ENCODE measurements around the gene RCOR1.
"Not testable (repeated sequence)": the region's sequence is repeated elsewhere in the genome, so short reads cannot be mapped to it uniquely, and the experiment has no call there.

Gene RCOR1

GRCh38 chr14:102604183-102604582 is 11.7 kb downstream of the RCOR1 start:
- no peak overlapping the region for H3K4me3 ChIP-seq (ENCODE audit: low read depth, low read length)
- H3K4me1 ChIP-seq (ENCODE audit: control insufficient read depth, insufficient read depth, low read length): no peaks in the 10 kb centered on the region
- no peaks in the 10 kb centered on the region for H3K9me3 ChIP-seq (ENCODE audit: control insufficient read depth, insufficient read depth, low read length)
- H3K27me3 ChIP-seq (ENCODE audit: control insufficient read depth, insufficient read depth, low read length): no peaks in the 10 kb centered on the region
- no peaks in the 10 kb centered on the region for H3K36me3 ChIP-seq (ENCODE audit: control insufficient read depth, insufficient read depth, low read length)
- no peak overlapping the region for H3K9ac ChIP-seq (ENCODE audit: low read depth, low read length)

- H3K4me3 ChIP-seq (ENCODE audit: low read depth, low read length): no peak overlapping the region
- H3K9me3 ChIP-seq (ENCODE audit: control insufficient read depth, insufficient read depth, low read length): no peaks in the 10 kb centered on the region
- H3K27me3 ChIP-seq (ENCODE audit: control insufficient read depth, insufficient read depth, low read length): no peaks in the 10 kb centered on the region
- H3K4me1 ChIP-seq (ENCODE audit: control insufficient read depth, insufficient read depth, low read length): no peaks in the 10 kb centered on the region
- H3K36me3 ChIP-seq (ENCODE audit: control insufficient read depth, insufficient read depth, low read length): no peaks in the 10 kb centered on the region
- H3K9ac ChIP-seq (ENCODE audit: low read depth, low read length): no peak overlapping the region
These were observed 12.6 kb downstream of the RCOR1 start for GRCh38 chr14:102605029-102605428.

GRCh38 chr14:102606296-102606695 is 13.8 kb downstream of the RCOR1 start:
- no peaks in the 10 kb centered on the region for H3K9me3 ChIP-seq (ENCODE audit: control insufficient read depth, insufficient read depth, low read length)
- H3K4me1 ChIP-seq (ENCODE audit: control insufficient read depth, insufficient read depth, low read length): no peaks in the 10 kb centered on the region
- no peaks in the 10 kb centered on the region for H3K27me3 ChIP-seq (ENCODE audit: control insufficient read depth, insufficient read depth, low read length)
- H3K36me3 ChIP-seq (ENCODE audit: control insufficient read depth, insufficient read depth, low read length): no peaks in the 10 kb centered on the region
- no peak overlapping the region for H3K9ac ChIP-seq (ENCODE audit: low read depth, low read length)
- H3K4me3 ChIP-seq (ENCODE audit: low read depth, low read length): no peak overlapping the region

- Histone ChIP-seq H3K9ac (ENCODE audit: low read depth, low read length) (no peak overlapping the region), H3K9me3 (ENCODE audit: control insufficient read depth, insufficient read depth, low read length) (no peaks in the 10 kb centered on the region), H3K27me3 (ENCODE audit: control insufficient read depth, insufficient read depth, low read length) (no peaks in the 10 kb centered on the region), H3K4me1 (ENCODE audit: control insufficient read depth, insufficient read depth, low read length) (no peaks in the 10 kb centered on the region), H3K4me3 (ENCODE audit: low read depth, low read length) (no peak overlapping the region), H3K36me3 (ENCODE audit: control insufficient read depth, insufficient read depth, low read length) (no peaks in the 10 kb centered on the region)
These were observed 15.6 kb downstream of the RCOR1 start for GRCh38 chr14:102608064-102608446.

- no peak overlapping the region for H3K4me3 ChIP-seq (ENCODE audit: low read depth, low read length)
- H3K27me3 ChIP-seq (ENCODE audit: control insufficient read depth, insufficient read depth, low read length): no peaks in the 10 kb centered on the region
- no peaks in the 10 kb centered on the region for H3K36me3 ChIP-seq (ENCODE audit: control insufficient read depth, insufficient read depth, low read length)
- H3K9me3 ChIP-seq (ENCODE audit: control insufficient read depth, insufficient read depth, low read length): no peaks in the 10 kb centered on the region
- H3K4me1 ChIP-seq (ENCODE audit: control insufficient read depth, insufficient read depth, low read length): no peaks in the 10 kb centered on the region
- no peak overlapping the region for H3K9ac ChIP-seq (ENCODE audit: low read depth, low read length)
These were observed 18.7 kb downstream of the RCOR1 start for GRCh38 chr14:102610968-102611811.

- no peaks in the 10 kb centered on the region for H3K4me1 ChIP-seq (ENCODE audit: control insufficient read depth, insufficient read depth, low read length)
- no peak overlapping the region for H3K4me3 ChIP-seq (ENCODE audit: low read depth, low read length)
- no peaks in the 10 kb centered on the region for H3K27me3 ChIP-seq (ENCODE audit: control insufficient read depth, insufficient read depth, low read length)
- no peaks in the 10 kb centered on the region for H3K36me3 ChIP-seq (ENCODE audit: control insufficient read depth, insufficient read depth, low read length)
- no peak overlapping the region for H3K9ac ChIP-seq (ENCODE audit: low read depth, low read length)
- no peaks in the 10 kb centered on the region for H3K9me3 ChIP-seq (ENCODE audit: control insufficient read depth, insufficient read depth, low read length)
These were observed 23.9 kb downstream of the RCOR1 start for GRCh38 chr14:102616318-102616717.

GRCh38 chr14:102616799-102617198 is 24.4 kb downstream of the RCOR1 start:
- H3K36me3 ChIP-seq (ENCODE audit: control insufficient read depth, insufficient read depth, low read length): no peaks in the 10 kb centered on the region
- H3K4me1 ChIP-seq (ENCODE audit: control insufficient read depth, insufficient read depth, low read length): peaks cover 4% of the 10 kb centered on the region
- H3K9me3 ChIP-seq (ENCODE audit: control insufficient read depth, insufficient read depth, low read length): no peaks in the 10 kb centered on the region
- no peaks in the 10 kb centered on the region for H3K27me3 ChIP-seq (ENCODE audit: control insufficient read depth, insufficient read depth, low read length)
- H3K9ac ChIP-seq (ENCODE audit: low read depth, low read length): no peak overlapping the region
- no peak overlapping the region for H3K4me3 ChIP-seq (ENCODE audit: low read depth, low read length)

GRCh38 chr14:102619012-102619411 is 26.6 kb downstream of the RCOR1 start:
- H3K4me1 ChIP-seq (ENCODE audit: control insufficient read depth, insufficient read depth, low read length); H3K9me3 ChIP-seq (ENCODE audit: control insufficient read depth, insufficient read depth, low read length); H3K9ac ChIP-seq (ENCODE audit: low read depth, low read length); H3K36me3 ChIP-seq (ENCODE audit: control insufficient read depth, insufficient read depth, low read length); H3K4me3 ChIP-seq (ENCODE audit: low read depth, low read length); H3K27me3 ChIP-seq (ENCODE audit: control insufficient read depth, insufficient read depth, low read length): not testable (repeated sequence)

GRCh38 chr14:102620413-102620812 is 28.0 kb downstream of the RCOR1 start:
- Histone ChIP-seq H3K9me3 (ENCODE audit: control insufficient read depth, insufficient read depth, low read length) (no peaks in the 10 kb centered on the region), H3K27me3 (ENCODE audit: control insufficient read depth, insufficient read depth, low read length) (no peaks in the 10 kb centered on the region), H3K4me1 (ENCODE audit: control insufficient read depth, insufficient read depth, low read length) (peaks cover 5% of the 10 kb centered on the region), H3K36me3 (ENCODE audit: control insufficient read depth, insufficient read depth, low read length) (no peaks in the 10 kb centered on the region), H3K4me3 (ENCODE audit: low read depth, low read length) (no peak overlapping the region), H3K9ac (ENCODE audit: low read depth, low read length) (no peak overlapping the region)

GRCh38 chr14:102622262-102622885 is 29.9 kb downstream of the RCOR1 start:
- Histone ChIP-seq H3K4me1 (ENCODE audit: control insufficient read depth, insufficient read depth, low read length) (peaks cover 5% of the 10 kb centered on the region), H3K4me3 (ENCODE audit: low read depth, low read length) (no peak overlapping the region), H3K27me3 (ENCODE audit: control insufficient read depth, insufficient read depth, low read length) (no peaks in the 10 kb centered on the region), H3K9me3 (ENCODE audit: control insufficient read depth, insufficient read depth, low read length) (no peaks in the 10 kb centered on the region), H3K9ac (ENCODE audit: low read depth, low read length) (no peak overlapping the region), H3K36me3 (ENCODE audit: control insufficient read depth, insufficient read depth, low read length) (no peaks in the 10 kb centered on the region)

- H3K36me3 ChIP-seq (ENCODE audit: control insufficient read depth, insufficient read depth, low read length): no peaks in the 10 kb centered on the region
- H3K9ac ChIP-seq (ENCODE audit: low read depth, low read length): no peak overlapping the region
- H3K4me3 ChIP-seq (ENCODE audit: low read depth, low read length): no peak overlapping the region
- H3K9me3 ChIP-seq (ENCODE audit: control insufficient read depth, insufficient read depth, low read length): no peaks in the 10 kb centered on the region
- no peaks in the 10 kb centered on the region for H3K27me3 ChIP-seq (ENCODE audit: control insufficient read depth, insufficient read depth, low read length)
- H3K4me1 ChIP-seq (ENCODE audit: control insufficient read depth, insufficient read depth, low read length): peaks cover 13% of the 10 kb centered on the region
These were observed 32.2 kb downstream of the RCOR1 start for GRCh38 chr14:102624666-102625065.

Data from iPS-15b (cell line).